Measurements from ENCODE around the gene SAAL1.
"Not testable (repeated sequence)": the region's sequence is repeated elsewhere in the genome, so short reads cannot be mapped to it uniquely, and the experiment has no call there.

SAAL1 gene

GRCh38 chr11:18137186-18137800 lies 31.4 kb upstream of the SAAL1 start:
- TF ChIP-seq, protein P1, sequence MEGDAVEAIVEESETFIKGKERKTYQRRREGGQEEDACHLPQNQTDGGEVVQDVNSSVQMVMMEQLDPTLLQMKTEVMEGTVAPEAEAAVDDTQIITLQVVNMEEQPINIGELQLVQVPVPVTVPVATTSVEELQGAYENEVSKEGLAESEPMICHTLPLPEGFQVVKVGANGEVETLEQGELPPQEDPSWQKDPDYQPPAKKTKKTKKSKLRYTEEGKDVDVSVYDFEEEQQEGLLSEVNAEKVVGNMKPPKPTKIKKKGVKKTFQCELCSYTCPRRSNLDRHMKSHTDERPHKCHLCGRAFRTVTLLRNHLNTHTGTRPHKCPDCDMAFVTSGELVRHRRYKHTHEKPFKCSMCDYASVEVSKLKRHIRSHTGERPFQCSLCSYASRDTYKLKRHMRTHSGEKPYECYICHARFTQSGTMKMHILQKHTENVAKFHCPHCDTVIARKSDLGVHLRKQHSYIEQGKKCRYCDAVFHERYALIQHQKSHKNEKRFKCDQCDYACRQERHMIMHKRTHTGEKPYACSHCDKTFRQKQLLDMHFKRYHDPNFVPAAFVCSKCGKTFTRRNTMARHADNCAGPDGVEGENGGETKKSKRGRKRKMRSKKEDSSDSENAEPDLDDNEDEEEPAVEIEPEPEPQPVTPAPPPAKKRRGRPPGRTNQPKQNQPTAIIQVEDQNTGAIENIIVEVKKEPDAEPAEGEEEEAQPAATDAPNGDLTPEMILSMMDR (IDR thresholded peaks at IDR 0.05; ENCODE audit: insufficient read depth, missing control alignments): no peak
- no peak for FAIRE-seq
- no peak for DNase-seq (ENCODE audit: insufficient read length, low spot score)

GRCh38 chr11:18135308-18135707 lies 29.4 kb upstream of the SAAL1 start:
- FAIRE-seq: no peak

DNA sequence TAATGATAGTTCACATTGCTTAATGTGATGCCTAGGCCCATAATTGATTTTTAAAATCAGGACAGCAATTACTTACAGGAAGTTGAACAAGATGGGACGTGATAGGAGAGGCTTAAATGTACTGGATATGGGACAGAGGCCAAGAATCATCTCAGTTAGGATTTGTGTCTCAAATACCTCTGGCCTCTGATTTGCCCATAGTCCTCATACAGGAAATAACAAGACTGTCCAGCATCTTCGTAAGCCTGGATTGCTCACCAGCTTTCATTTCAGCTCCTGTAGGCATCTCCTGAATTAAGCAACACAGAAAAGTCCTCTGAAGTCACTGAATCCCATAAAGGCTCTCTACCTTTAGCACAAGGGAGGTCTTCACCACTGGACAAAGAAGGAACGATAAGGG lies 26.5 kb upstream of the SAAL1 start, which contains the start of gene MRGPRX3:
MRGPRX3 (plus strand) TSS at position 231 of the 400 bp plus-strand sequence. CDS start 4,632 bp downstream, outside the sequence.
- no peak for FAIRE-seq
- TF ChIP-seq, protein P1 (IDR thresholded peaks at IDR 0.05; ENCODE audit: insufficient read depth, missing control alignments): no peak
- DNase-seq (ENCODE audit: insufficient read length, low spot score): no peak

More at GRCh38 chr11:18135308-18135707, 29.4 kb upstream of the SAAL1 start:
- DNase-seq (ENCODE audit: insufficient read length, low spot score): no peak
- TF ChIP-seq, protein P1 (IDR thresholded peaks at IDR 0.05; ENCODE audit: insufficient read depth, missing control alignments): no peak

- not testable (repeated sequence) for DNase-seq (ENCODE audit: insufficient read length, low spot score)
Observed at GRCh38 chr11:18131115-18131514, 25.2 kb upstream of the SAAL1 start.

GRCh38 chr11:18121331-18121828 lies 15.5 kb upstream of the SAAL1 start:
- not testable (repeated sequence) for DNase-seq (ENCODE audit: insufficient read length, low spot score); FAIRE-seq

More at GRCh38 chr11:18131115-18131514, 25.2 kb upstream of the SAAL1 start:
- not testable (repeated sequence) for FAIRE-seq

DNA sequence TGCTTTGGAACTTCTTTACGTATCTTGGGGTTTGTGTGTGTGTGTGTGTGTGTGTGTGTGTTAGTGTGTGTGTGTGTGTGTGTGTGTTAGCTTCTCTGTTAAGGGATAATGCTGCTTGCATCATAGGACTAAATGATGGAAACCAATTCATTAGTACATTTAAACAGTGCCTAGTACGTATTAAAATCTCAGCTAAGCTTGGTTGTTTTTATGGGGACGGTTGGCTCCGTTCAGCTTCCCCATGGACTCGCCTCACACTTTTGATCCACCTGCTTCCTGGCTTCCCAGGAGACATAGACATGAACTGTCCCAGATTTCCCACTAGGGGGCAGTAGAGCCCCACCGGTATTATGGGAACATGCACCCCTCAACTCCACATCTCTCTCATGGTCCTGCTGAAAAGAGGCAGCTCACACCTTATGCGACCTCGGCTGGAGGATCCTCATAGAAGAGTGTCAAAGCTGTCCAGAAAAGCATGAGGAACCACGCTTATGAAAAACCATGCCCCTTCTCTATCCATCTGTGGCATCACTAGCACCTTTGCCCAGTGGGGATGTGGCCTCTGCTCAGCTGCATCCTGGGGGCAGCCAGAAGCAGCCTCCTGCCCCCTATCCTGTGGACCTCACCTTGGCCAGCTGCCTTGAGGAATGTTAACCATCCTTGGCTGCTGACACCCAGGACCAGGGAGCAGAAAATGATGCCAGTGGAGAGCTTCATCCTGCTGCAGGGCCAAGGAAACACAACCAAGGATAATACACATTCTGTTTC lies 9.7 kb upstream of the SAAL1 start:
- TF ChIP-seq, protein P1 (IDR thresholded peaks at IDR 0.05; ENCODE audit: insufficient read depth, missing control alignments): peak; percentile 83
- FAIRE-seq (peak; percentile 55), DNase-seq (ENCODE audit: insufficient read length, low spot score) (peak; percentile 39)

GRCh38 chr11:18111005-18111404 lies 5.1 kb upstream of the SAAL1 start:
- no peak for FAIRE-seq
- no peak for DNase-seq (ENCODE audit: insufficient read length, low spot score)
- TF ChIP-seq, protein P1 (IDR thresholded peaks at IDR 0.05; ENCODE audit: insufficient read depth, missing control alignments): no peak

- no peak for FAIRE-seq
- TF ChIP-seq, protein P1 (IDR thresholded peaks at IDR 0.05; ENCODE audit: insufficient read depth, missing control alignments): no peak
Observed at GRCh38 chr11:18108254-18108653, 2.4 kb upstream of the SAAL1 start.

More at GRCh38 chr11:18108254-18108653, 2.4 kb upstream of the SAAL1 start:
- DNase-seq (ENCODE audit: insufficient read length, low spot score): no peak

Data from D721Med (cell line).